Brain microvascular endothelial cell (primary cell): ENCODE results near the gene IKBKE.

Source experiments
- DNase-seq: peaks from one replicate; pipeline ENCODE4 v3.0.0-alpha.2; 2020
- H3K27ac ChIP-seq: fragments of 250-450 bp; sonication (Bioruptor Pico); 2 replicates; pipeline ENCODE4 v1.5.1; 2020; ENCODE audit warnings: mild to moderate bottlenecking, moderate library complexity
- H3K27me3 ChIP-seq: fragments of 250-450 bp; sonication (Bioruptor Pico); replicated peaks from 2 replicates; pipeline ENCODE4 v1.5.1; 2020; ENCODE audit warnings: mild to moderate bottlenecking
- H3K36me3 ChIP-seq: fragments of 250-450 bp; sonication (Bioruptor Pico); replicated peaks from 2 replicates; pipeline ENCODE4 v1.5.1; 2020; ENCODE audit warnings: mild to moderate bottlenecking
- H3K4me3 ChIP-seq: 2 replicates; pipeline ENCODE4 v1.5.1; 2011; ENCODE audit warnings: low read depth, mild to moderate bottlenecking, control low read depth, low read length, moderate library complexity
- in situ Hi-C: cut with HindIII; loops from 2 replicates; pipeline ENCODE4 v1.10.0; 2017; ENCODE audit warnings: low sequenced_read_pairs, low pct_ligation_motif_present
- TF ChIP-seq, protein P1 (sequence below): IDR thresholded peaks from 2 replicates; pipeline ENCODE4 v1.5.1; 2011; ENCODE audit warnings: low read depth, mild to moderate bottlenecking, moderate library complexity, low read length, control low read depth, inconsistent platforms; ENCODE audit errors: missing control alignments

Gene IKBKE

DNA sequence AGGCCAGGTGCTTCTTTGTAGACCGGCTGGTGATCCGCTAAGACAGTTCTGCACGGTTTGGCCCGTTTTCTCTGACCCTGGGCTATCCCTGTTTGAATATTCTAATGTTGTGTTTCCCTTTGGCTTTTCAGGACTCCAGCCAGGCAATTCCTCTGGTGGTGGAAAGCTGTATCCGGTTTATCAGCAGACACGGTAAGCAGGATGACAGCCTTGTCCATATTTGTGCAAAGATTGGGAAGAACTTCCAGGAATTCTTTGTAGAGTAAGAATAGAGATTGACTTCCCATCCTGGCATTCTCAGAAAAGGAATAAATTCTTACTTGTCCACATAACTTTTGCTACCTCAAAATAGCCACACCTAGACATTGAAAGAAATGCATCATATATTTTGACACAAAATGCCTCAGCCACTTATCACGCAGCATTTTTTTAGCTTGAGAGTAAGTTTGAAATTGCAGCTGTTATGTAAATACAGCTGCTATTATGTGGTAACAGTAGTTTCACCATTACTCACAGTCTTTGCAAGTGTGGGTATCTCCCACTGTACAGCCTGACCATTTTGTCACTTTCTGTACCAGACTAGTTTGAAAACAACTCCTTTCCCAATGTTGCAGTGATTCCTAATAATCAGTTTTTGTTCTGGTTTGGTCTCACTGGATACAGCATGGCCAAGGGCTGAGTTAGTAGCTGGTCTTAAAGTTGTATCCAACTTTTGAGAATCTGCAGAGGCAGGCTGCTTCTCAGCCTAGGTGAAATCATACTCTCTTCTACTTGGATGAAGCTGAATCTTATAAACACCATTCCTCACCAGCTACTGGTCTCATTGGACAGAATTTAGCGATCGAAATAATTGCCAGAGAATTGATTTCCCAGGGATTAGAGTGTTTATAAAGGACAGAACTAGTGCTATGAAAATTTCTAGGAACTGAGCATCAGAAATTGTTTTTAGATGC is 40.0 kb upstream of the IKBKE start:
- H3K4me3 ChIP-seq: no peak overlapping the region
- TF ChIP-seq, protein P1, sequence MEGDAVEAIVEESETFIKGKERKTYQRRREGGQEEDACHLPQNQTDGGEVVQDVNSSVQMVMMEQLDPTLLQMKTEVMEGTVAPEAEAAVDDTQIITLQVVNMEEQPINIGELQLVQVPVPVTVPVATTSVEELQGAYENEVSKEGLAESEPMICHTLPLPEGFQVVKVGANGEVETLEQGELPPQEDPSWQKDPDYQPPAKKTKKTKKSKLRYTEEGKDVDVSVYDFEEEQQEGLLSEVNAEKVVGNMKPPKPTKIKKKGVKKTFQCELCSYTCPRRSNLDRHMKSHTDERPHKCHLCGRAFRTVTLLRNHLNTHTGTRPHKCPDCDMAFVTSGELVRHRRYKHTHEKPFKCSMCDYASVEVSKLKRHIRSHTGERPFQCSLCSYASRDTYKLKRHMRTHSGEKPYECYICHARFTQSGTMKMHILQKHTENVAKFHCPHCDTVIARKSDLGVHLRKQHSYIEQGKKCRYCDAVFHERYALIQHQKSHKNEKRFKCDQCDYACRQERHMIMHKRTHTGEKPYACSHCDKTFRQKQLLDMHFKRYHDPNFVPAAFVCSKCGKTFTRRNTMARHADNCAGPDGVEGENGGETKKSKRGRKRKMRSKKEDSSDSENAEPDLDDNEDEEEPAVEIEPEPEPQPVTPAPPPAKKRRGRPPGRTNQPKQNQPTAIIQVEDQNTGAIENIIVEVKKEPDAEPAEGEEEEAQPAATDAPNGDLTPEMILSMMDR: no peak
- peak; percentile 54 for DNase-seq
- H3K27ac ChIP-seq: peak overlapping the region; percentile 22
- in situ Hi-C loops: no loop called here
- H3K27me3 ChIP-seq: no peaks in the 10 kb centered on the region
- peaks cover 29% of the 10 kb centered on the region for H3K36me3 ChIP-seq

DNA sequence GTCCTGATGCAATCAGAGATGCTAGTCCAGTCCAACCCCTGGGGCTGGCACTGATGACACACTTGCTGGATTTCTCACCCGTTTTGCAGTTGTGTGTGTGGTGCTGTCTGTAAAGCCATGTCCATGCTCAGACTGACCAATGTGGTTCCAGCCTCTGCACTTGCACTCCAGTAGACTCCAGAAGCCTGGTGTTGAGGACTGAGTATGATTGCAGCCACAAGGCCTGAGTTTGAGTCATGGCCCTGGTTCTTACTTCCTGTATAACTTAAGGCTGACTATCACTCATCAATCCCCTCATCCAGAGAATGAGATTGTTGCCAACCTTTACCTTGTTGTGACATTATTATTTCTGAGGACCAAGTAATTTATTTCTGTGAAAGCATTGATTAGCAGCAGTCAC is 34.8 kb upstream of the IKBKE start:
- H3K36me3 ChIP-seq: peaks cover 50% of the 10 kb centered on the region
- no peak overlapping the region for H3K27ac ChIP-seq
- no peak for DNase-seq
- no peaks in the 10 kb centered on the region for H3K27me3 ChIP-seq
- TF ChIP-seq, protein P1: no peak
- in situ Hi-C loops: no loop called here
- no peak overlapping the region for H3K4me3 ChIP-seq

DNA sequence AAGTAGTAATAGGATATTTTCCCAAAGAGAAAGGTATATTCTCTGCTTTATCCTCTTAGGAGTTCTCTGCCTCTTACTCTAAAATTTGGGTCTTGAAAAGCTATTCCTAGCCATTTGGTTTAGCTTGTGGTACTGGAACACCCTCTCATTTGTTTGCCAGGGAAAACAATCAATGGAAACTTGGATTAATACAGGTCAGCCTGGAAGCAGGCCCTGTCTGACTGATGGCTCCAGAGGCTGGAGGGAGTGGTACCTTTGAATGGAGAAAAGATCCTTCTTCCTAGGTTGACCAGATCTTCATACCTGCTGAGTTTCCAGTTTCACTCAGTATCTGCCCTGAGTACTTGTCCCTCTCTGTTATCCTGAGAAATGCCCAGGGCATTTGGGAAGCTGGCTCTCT is 31.7 kb upstream of the IKBKE start:
- Histone ChIP-seq H3K27ac (no peak overlapping the region), H3K4me3 (no peak overlapping the region), H3K36me3 (peaks cover 62% of the 10 kb centered on the region), H3K27me3 (no peaks in the 10 kb centered on the region)
- no peak for DNase-seq
- in situ Hi-C loops: no loop called here
- TF ChIP-seq, protein P1: no peak

DNA sequence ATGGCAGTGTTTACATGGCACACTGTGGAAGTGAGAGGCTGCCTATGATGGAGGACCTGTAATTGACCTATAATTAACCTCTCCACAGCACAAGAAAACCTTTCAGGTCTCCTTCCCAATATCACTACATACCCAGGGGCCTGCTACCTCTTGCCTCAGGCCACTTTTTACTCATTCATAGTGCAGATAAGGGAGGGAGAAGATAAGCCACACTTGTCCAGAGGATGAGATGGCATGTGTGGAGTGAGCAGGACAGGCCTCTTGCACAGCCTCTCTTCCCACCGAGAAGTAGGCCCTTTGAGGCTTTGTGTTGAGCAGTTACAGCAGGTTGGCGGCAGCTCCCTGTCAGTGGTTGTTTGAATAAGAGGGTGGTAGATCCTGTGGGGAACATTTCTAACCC is 31.1 kb upstream of the IKBKE start:
- Histone ChIP-seq H3K27me3 (no peaks in the 10 kb centered on the region), H3K36me3 (peaks cover 63% of the 10 kb centered on the region)
- in situ Hi-C loops: no loop called here

DNA sequence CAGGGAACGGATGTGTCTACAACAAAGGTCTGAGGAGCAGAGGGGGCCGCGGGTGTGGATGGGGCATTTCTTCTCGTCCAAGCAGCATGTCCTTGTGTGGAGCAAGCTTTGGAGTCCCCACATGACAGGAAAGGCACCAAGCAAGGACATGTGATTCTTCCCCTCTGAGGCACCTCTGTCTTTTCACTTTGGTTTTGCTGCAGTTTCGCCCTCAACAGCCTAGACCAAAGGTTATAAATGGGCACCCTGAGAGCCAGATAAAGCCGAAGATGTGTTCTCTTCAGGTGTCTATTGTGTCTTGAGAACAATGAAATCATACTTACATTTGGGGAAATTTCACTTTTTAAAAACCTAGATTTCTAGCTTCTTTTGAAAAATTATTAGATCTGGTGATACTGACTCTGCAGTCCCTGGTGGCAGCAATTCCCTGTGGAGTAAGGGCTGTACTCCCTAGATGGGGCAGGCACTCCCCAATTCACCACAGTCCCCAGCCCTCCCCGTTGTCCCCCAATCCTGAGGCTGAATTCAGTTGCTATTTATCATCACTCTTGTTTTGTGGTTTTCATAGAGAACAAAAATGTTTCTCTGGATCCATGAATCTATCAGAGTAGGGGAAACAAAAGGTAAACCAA is 28.8 kb upstream of the IKBKE start:
- Histone ChIP-seq H3K4me3 (no peak overlapping the region), H3K27ac (no peak overlapping the region), H3K36me3 (peaks cover 66% of the 10 kb centered on the region), H3K27me3 (no peaks in the 10 kb centered on the region)
- TF ChIP-seq, protein P1: no peak
- DNase-seq: no peak
- in situ Hi-C loops: no loop called here

More for the DNA sequence above, 31.1 kb upstream of the IKBKE start:
- no peak for DNase-seq
- Histone ChIP-seq H3K4me3 (no peak overlapping the region), H3K27ac (no peak overlapping the region)
- TF ChIP-seq, protein P1: no peak
